Measurements from ENCODE around the gene TMOD4. TPM values are rescaled to one million over a fixed set of nuclear protein-coding genes. Genes with fewer than 3 reads are reported as not detected.

TMOD4 gene
- total and polyA plus RNA-seq, 9 of the 15 experiments (the other 6 are each of a cell fraction or from before 2014, with no cell fraction given) = 0.18 to 1.8 (median 1.1) TPM; not detected in 1

DNA sequence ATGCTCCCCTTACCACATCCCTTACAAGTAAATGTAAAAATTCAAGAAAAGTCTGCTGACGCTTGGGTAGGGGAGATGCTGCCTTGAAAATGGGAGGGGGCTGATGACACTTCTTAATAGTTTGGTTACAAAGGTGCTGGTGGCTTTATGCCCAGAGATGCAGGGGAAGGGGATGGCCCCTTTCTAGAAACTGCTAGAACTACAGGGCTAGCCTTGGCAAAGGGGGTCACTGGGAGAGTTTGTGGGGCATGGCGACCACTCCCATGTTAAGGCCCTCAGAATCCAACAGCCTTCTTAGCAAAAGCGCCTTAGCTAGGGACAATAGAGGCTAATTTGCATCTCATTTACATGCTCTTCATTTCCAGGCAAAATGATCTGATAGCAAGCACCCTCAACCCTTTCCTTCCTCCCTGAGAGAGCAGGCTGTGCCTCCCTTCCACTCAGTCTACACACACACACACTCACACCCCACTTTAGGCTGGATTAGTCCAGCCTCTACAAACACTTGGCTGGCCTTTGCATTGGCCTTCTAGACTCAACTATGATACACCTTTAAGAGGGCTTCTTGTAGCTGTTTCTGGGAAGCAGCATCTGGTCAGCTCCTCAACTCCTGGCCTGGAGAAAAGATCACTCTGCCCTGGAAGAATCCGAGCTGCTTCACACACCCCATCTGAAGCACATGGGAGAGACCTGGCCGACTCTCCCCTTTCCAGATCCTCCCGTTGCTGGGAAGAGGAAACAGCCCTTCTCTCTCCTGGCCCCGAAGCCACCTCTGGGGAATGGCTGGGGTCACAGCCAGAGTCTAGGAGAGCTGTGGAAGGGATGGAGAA, 31.1 kb downstream of the TMOD4 start (continued):
- TF ChIP-seq NFIX (CRISPR knock-in tag; IDR thresholded peaks at IDR 0.05; ENCODE audit: low read depth) (no peak), EHMT2 (IDR thresholded peaks at IDR 0.05) (peak; percentile 75), ZKSCAN3 (CRISPR knock-in tag; IDR thresholded peaks at IDR 0.05) (0 out of 2 replicates have a peak, but pooled peaks have one; percentile 23), ZNF695 (CRISPR knock-in tag; IDR thresholded peaks at IDR 0.05) (no peak)

DNA sequence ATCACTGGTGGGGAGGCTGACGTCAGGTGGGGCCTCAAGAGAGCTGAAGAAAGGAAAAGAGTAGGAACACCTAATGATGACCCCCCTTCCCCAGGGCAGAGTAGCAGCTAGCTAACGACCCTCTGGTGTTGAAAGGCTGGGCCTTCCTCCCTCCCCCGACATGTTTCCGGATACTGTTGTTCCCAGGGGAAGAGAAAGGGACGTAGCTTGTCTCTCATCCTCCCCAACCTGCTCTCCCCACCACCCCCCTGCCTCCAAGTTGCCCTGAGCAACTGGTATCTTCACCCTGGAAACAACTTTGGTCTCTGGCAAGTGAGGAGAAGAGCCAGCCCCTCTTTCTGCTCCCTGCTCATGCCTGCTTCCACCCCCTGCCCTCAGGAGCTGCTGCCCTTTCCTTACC, 31.8 kb downstream of the TMOD4 start:
- in situ Hi-C loops (cut with MboI) (no loop called here), intact Hi-C loops (cut with micrococcal nuclease) (no loop called here)
- no peak overlapping the region for H2AFZ ChIP-seq (ENCODE audit: low read depth, low read length)
- peaks cover 20 to 46% of the 10 kb centered on the region in 2 experiments; a peak in 4 of 5 replicates for H3K4me1 ChIP-seq (replicated peaks in 1 of 2; ENCODE audit: control insufficient read depth in 2 of 2, insufficient read depth in 2 of 2, low read length in 2 of 2)
- ATAC-seq = no peak
- H3K9ac ChIP-seq (ENCODE audit: insufficient read depth in 1 of 2, low read depth in 2 of 2, low read length in 2 of 2) = no peak overlapping the region
- WGBS (ENCODE audit: insufficient coverage, low coverage, missing lambda C conversion rate) = 23% methylated on average over 2 of the region's 5 CpGs
- CTCF ChIA-PET (ENCODE audit: low intra/inter-chr PET ratio) = no interaction called here
- H3K36me3 ChIP-seq (ENCODE audit: control insufficient read depth, insufficient read depth, low read length) = no peaks in the 10 kb centered on the region
- no TSS peak for BruUV-seq (replicated peaks)
- no peaks in the 10 kb centered on the region for H3K27me3 ChIP-seq (ENCODE audit: control insufficient read depth in 2 of 2, insufficient read depth in 2 of 2, low read length in 2 of 2)
- H3K4me2 ChIP-seq (ENCODE audit: insufficient read depth, low read length) = no peak overlapping the region
- H3K9me3 ChIP-seq (replicated peaks; ENCODE audit: control insufficient read depth, insufficient read depth, low read depth, low read length) = no peaks in the 10 kb centered on the region
- POLR2A ChIA-PET = interaction anchor here (0.5 to 1.7 kb wide), 4 partner anchors 13 to 162 kb away, joined by 3 to 6 read pairs (median 4); partner anchors contain the start of genes ANXA9 and LYSMD1
- no peaks in the 10 kb centered on the region; the same call in 1 of the 2 replicates for H4K20me1 ChIP-seq (replicated peaks; ENCODE audit: control insufficient read depth, insufficient read depth, low read length)
- H3K9me1 ChIP-seq (ENCODE audit: control insufficient read depth, insufficient read depth, low read length) = no peaks in the 10 kb centered on the region
- no peaks in the 10 kb centered on the region for H3K79me2 ChIP-seq (ENCODE audit: control insufficient read depth, insufficient read depth, low read length)
- no peak overlapping the region for H3K27ac ChIP-seq (ENCODE audit: extremely low read depth, low read depth, low read length)
- no peak for FAIRE-seq
- DNase-seq (ENCODE audit: extremely low read depth in 1 of 4, low spot score in 3 of 4) = no peak
- H3K4me3 ChIP-seq = no peak overlapping the region
- TF ChIP-seq HDAC2 (IDR thresholded peaks at IDR 0.05) (no peak), NR2C1 (IDR thresholded peaks at IDR 0.05) (no peak), NR2C1 (tag; IDR thresholded peaks at IDR 0.05) (no peak), HDAC6 (IDR thresholded peaks at IDR 0.05; ENCODE audit: low read depth, low read length) (no peak), FOXJ3 (CRISPR knock-in tag; IDR thresholded peaks at IDR 0.05) (no peak), PHB2 (IDR thresholded peaks at IDR 0.05; ENCODE audit: low read depth) (no peak), SMARCB1 (IDR thresholded peaks at IDR 0.05; ENCODE audit: insufficient read length, low read depth) (no peak), FOS (IDR thresholded peaks at IDR 0.05; ENCODE audit: extremely low read depth, insufficient read length) (no peak), FUS (optimal IDR thresholded peaks at IDR 0.05; ENCODE audit: low read depth, low read length) (no peak)
- TF ChIP-seq, protein P1, sequence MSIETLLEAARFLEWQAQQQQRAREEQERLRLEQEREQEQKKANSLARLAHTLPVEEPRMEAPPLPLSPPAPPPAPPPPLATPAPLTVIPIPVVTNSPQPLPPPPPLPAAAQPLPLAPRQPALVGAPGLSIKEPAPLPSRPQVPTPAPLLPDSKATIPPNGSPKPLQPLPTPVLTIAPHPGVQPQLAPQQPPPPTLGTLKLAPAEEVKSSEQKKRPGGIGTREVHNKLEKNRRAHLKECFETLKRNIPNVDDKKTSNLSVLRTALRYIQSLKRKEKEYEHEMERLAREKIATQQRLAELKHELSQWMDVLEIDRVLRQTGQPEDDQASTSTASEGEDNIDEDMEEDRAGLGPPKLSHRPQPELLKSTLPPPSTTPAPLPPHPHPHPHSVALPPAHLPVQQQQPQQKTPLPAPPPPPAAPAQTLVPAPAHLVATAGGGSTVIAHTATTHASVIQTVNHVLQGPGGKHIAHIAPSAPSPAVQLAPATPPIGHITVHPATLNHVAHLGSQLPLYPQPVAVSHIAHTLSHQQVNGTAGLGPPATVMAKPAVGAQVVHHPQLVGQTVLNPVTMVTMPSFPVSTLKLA (conservative IDR thresholded peaks at IDR 0.05) = no peak
- TF ChIP-seq, protein P2, sequence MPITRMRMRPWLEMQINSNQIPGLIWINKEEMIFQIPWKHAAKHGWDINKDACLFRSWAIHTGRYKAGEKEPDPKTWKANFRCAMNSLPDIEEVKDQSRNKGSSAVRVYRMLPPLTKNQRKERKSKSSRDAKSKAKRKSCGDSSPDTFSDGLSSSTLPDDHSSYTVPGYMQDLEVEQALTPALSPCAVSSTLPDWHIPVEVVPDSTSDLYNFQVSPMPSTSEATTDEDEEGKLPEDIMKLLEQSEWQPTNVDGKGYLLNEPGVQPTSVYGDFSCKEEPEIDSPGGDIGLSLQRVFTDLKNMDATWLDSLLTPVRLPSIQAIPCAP (CRISPR knock-in tag; IDR thresholded peaks at IDR 0.05; ENCODE audit: borderline replicate concordance) = no peak
- TF ChIP-seq, protein P3, sequence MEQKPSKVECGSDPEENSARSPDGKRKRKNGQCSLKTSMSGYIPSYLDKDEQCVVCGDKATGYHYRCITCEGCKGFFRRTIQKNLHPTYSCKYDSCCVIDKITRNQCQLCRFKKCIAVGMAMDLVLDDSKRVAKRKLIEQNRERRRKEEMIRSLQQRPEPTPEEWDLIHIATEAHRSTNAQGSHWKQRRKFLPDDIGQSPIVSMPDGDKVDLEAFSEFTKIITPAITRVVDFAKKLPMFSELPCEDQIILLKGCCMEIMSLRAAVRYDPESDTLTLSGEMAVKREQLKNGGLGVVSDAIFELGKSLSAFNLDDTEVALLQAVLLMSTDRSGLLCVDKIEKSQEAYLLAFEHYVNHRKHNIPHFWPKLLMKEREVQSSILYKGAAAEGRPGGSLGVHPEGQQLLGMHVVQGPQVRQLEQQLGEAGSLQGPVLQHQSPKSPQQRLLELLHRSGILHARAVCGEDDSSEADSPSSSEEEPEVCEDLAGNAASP (IDR thresholded peaks at IDR 0.05) = no peak
- TF ChIP-seq, protein P4, sequence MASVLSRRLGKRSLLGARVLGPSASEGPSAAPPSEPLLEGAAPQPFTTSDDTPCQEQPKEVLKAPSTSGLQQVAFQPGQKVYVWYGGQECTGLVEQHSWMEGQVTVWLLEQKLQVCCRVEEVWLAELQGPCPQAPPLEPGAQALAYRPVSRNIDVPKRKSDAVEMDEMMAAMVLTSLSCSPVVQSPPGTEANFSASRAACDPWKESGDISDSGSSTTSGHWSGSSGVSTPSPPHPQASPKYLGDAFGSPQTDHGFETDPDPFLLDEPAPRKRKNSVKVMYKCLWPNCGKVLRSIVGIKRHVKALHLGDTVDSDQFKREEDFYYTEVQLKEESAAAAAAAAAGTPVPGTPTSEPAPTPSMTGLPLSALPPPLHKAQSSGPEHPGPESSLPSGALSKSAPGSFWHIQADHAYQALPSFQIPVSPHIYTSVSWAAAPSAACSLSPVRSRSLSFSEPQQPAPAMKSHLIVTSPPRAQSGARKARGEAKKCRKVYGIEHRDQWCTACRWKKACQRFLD (CRISPR knock-in tag; IDR thresholded peaks at IDR 0.05) = no peak
